ENCODE measurements around the gene PDCD10. TPM values are rescaled to one million over a fixed set of nuclear protein-coding genes. Genes with fewer than 3 reads are reported as not detected.

PDCD10 gene
- total and polyA plus RNA-seq, 4 donors: 52.2 to 88.1 (median 61.8) TPM

- no CpG with 5 or more reads among the region's 4 CpGs for WGBS (ENCODE audit: insufficient coverage)
- H3K27me3 ChIP-seq (ENCODE audit: control insufficient read depth, insufficient read depth, low read length): no peaks in the 10 kb centered on the region
- no peaks in the 10 kb centered on the region for H3K9me3 ChIP-seq (ENCODE audit: control insufficient read depth, insufficient read depth, low read length)
- no peak overlapping the region for H3K27ac ChIP-seq (ENCODE audit: low read depth, low read length)
- DNase-seq (ENCODE audit: low read depth in 4 of 6, low spot score in 6 of 6): no peak
- H3K36me3 ChIP-seq (ENCODE audit: control insufficient read depth, insufficient read depth, low read length): no peaks in the 10 kb centered on the region
- H3K4me1 ChIP-seq (ENCODE audit: control insufficient read depth, insufficient read depth, low read length): no peaks in the 10 kb centered on the region
- no peak overlapping the region for H3K4me3 ChIP-seq (ENCODE audit: low read depth, low read length)
Observed at GRCh38 chr3:167723025-167723512, 11.6 kb downstream of the PDCD10 start.

- no peaks in the 10 kb centered on the region for H3K27me3 ChIP-seq (ENCODE audit: control insufficient read depth, insufficient read depth, low read length)
Observed at GRCh38 chr3:167718582-167718981, 16.1 kb downstream of the PDCD10 start.

GRCh38 chr3:167716920-167717319, 17.8 kb downstream of the PDCD10 start:
- no peak overlapping the region for H3K4me3 ChIP-seq (ENCODE audit: low read depth, low read length)
- H3K36me3 ChIP-seq (ENCODE audit: control insufficient read depth, insufficient read depth, low read length): no peaks in the 10 kb centered on the region
- DNase-seq (ENCODE audit: low read depth in 4 of 6, low spot score in 6 of 6): peak in 1 of 6 donors; percentile 37
- no peak overlapping the region for H3K27ac ChIP-seq (ENCODE audit: low read depth, low read length)
- H3K9me3 ChIP-seq (ENCODE audit: control insufficient read depth, insufficient read depth, low read length): peaks cover 2% of the 10 kb centered on the region
- no peaks in the 10 kb centered on the region for H3K4me1 ChIP-seq (ENCODE audit: control insufficient read depth, insufficient read depth, low read length)
- no peaks in the 10 kb centered on the region for H3K27me3 ChIP-seq (ENCODE audit: control insufficient read depth, insufficient read depth, low read length)
- WGBS (ENCODE audit: insufficient coverage): 50% methylated on average over 1 of the region's 2 CpGs

More at GRCh38 chr3:167718582-167718981, 16.1 kb downstream of the PDCD10 start:
- no peak for DNase-seq (ENCODE audit: low read depth in 4 of 6, low spot score in 6 of 6)
- Histone ChIP-seq H3K4me3 (ENCODE audit: low read depth, low read length) (no peak overlapping the region), H3K9me3 (ENCODE audit: control insufficient read depth, insufficient read depth, low read length) (peaks cover under 1% of the 10 kb centered on the region), H3K27ac (ENCODE audit: low read depth, low read length) (no peak overlapping the region), H3K4me1 (ENCODE audit: control insufficient read depth, insufficient read depth, low read length) (no peaks in the 10 kb centered on the region), H3K36me3 (ENCODE audit: control insufficient read depth, insufficient read depth, low read length) (no peaks in the 10 kb centered on the region)
- WGBS (ENCODE audit: insufficient coverage): no CpG with 5 or more reads among the region's 1 CpG

- H3K27ac ChIP-seq (ENCODE audit: low read depth, low read length): no peak overlapping the region
- no peaks in the 10 kb centered on the region for H3K4me1 ChIP-seq (ENCODE audit: control insufficient read depth, insufficient read depth, low read length)
- H3K9me3 ChIP-seq (ENCODE audit: control insufficient read depth, insufficient read depth, low read length): peaks cover 2% of the 10 kb centered on the region
- peaks cover under 1% of the 10 kb centered on the region for H3K36me3 ChIP-seq (ENCODE audit: control insufficient read depth, insufficient read depth, low read length)
- no peak for DNase-seq (ENCODE audit: low read depth in 4 of 6, low spot score in 6 of 6)
- H3K4me3 ChIP-seq (ENCODE audit: low read depth, low read length): no peak overlapping the region
- WGBS (ENCODE audit: insufficient coverage): no CpG with 5 or more reads among the region's 1 CpG
- H3K27me3 ChIP-seq (ENCODE audit: control insufficient read depth, insufficient read depth, low read length): no peaks in the 10 kb centered on the region
Observed at GRCh38 chr3:167714871-167715270, 19.8 kb downstream of the PDCD10 start.

- no peak overlapping the region for H3K27ac ChIP-seq (ENCODE audit: low read depth, low read length)
- H3K9me3 ChIP-seq (ENCODE audit: control insufficient read depth, insufficient read depth, low read length): peaks cover 2% of the 10 kb centered on the region
- WGBS (ENCODE audit: insufficient coverage): no CpG with 5 or more reads among the region's 3 CpGs
- no peaks in the 10 kb centered on the region for H3K4me1 ChIP-seq (ENCODE audit: control insufficient read depth, insufficient read depth, low read length)
- peaks cover 6% of the 10 kb centered on the region for H3K36me3 ChIP-seq (ENCODE audit: control insufficient read depth, insufficient read depth, low read length)
- no peak overlapping the region for H3K4me3 ChIP-seq (ENCODE audit: low read depth, low read length)
- no peak for DNase-seq (ENCODE audit: low read depth in 4 of 6, low spot score in 6 of 6)
- no peaks in the 10 kb centered on the region for H3K27me3 ChIP-seq (ENCODE audit: control insufficient read depth, insufficient read depth, low read length)
Observed at GRCh38 chr3:167712445-167712844, 22.2 kb downstream of the PDCD10 start.

GRCh38 chr3:167711439-167711838, 23.3 kb downstream of the PDCD10 start:
- WGBS (ENCODE audit: insufficient coverage): no CpG with 5 or more reads among the region's 1 CpG
- H3K9me3 ChIP-seq (ENCODE audit: control insufficient read depth, insufficient read depth, low read length): peaks cover 2% of the 10 kb centered on the region
- no peaks in the 10 kb centered on the region for H3K27me3 ChIP-seq (ENCODE audit: control insufficient read depth, insufficient read depth, low read length)
- no peak overlapping the region for H3K27ac ChIP-seq (ENCODE audit: low read depth, low read length)
- DNase-seq (ENCODE audit: low read depth in 4 of 6, low spot score in 6 of 6): no peak
- H3K36me3 ChIP-seq (ENCODE audit: control insufficient read depth, insufficient read depth, low read length): peaks cover 6% of the 10 kb centered on the region
- no peaks in the 10 kb centered on the region for H3K4me1 ChIP-seq (ENCODE audit: control insufficient read depth, insufficient read depth, low read length)
- no peak overlapping the region for H3K4me3 ChIP-seq (ENCODE audit: low read depth, low read length)

- Histone ChIP-seq H3K4me3 (ENCODE audit: low read depth, low read length) (no peak overlapping the region), H3K4me1 (ENCODE audit: control insufficient read depth, insufficient read depth, low read length) (no peaks in the 10 kb centered on the region), H3K36me3 (ENCODE audit: control insufficient read depth, insufficient read depth, low read length) (peaks cover 6% of the 10 kb centered on the region), H3K27me3 (ENCODE audit: control insufficient read depth, insufficient read depth, low read length) (no peaks in the 10 kb centered on the region), H3K27ac (ENCODE audit: low read depth, low read length) (no peak overlapping the region), H3K9me3 (ENCODE audit: control insufficient read depth, insufficient read depth, low read length) (peaks cover 2% of the 10 kb centered on the region)
- DNase-seq (ENCODE audit: low read depth in 4 of 6, low spot score in 6 of 6): no peak
Observed at GRCh38 chr3:167710552-167710951, 24.1 kb downstream of the PDCD10 start.

GRCh38 chr3:167709690-167710089, 25.0 kb downstream of the PDCD10 start:
- peaks cover 6% of the 10 kb centered on the region for H3K36me3 ChIP-seq (ENCODE audit: control insufficient read depth, insufficient read depth, low read length)
- no peak for DNase-seq (ENCODE audit: low read depth in 4 of 6, low spot score in 6 of 6)
- H3K27ac ChIP-seq (ENCODE audit: low read depth, low read length): no peak overlapping the region
- 82% methylated on average over 4 of the region's 4 CpGs for WGBS (ENCODE audit: insufficient coverage)
- H3K27me3 ChIP-seq (ENCODE audit: control insufficient read depth, insufficient read depth, low read length): no peaks in the 10 kb centered on the region
- no peaks in the 10 kb centered on the region for H3K4me1 ChIP-seq (ENCODE audit: control insufficient read depth, insufficient read depth, low read length)
- peaks cover 2% of the 10 kb centered on the region for H3K9me3 ChIP-seq (ENCODE audit: control insufficient read depth, insufficient read depth, low read length)
- no peak overlapping the region for H3K4me3 ChIP-seq (ENCODE audit: low read depth, low read length)

GRCh38 chr3:167705840-167706239, 28.9 kb downstream of the PDCD10 start:
- Histone ChIP-seq H3K4me3 (ENCODE audit: low read depth, low read length) (no peak overlapping the region), H3K9me3 (ENCODE audit: control insufficient read depth, insufficient read depth, low read length) (no peaks in the 10 kb centered on the region), H3K27me3 (ENCODE audit: control insufficient read depth, insufficient read depth, low read length) (no peaks in the 10 kb centered on the region), H3K4me1 (ENCODE audit: control insufficient read depth, insufficient read depth, low read length) (no peaks in the 10 kb centered on the region), H3K36me3 (ENCODE audit: control insufficient read depth, insufficient read depth, low read length) (peaks cover 6% of the 10 kb centered on the region), H3K27ac (ENCODE audit: low read depth, low read length) (no peak overlapping the region)
- 83% methylated on average over 1 of the region's 2 CpGs for WGBS (ENCODE audit: insufficient coverage)
- DNase-seq (ENCODE audit: low read depth in 4 of 6, low spot score in 6 of 6): no peak

GRCh38 chr3:167700926-167701325, 33.8 kb downstream of the PDCD10 start:
- Histone ChIP-seq H3K4me1 (ENCODE audit: control insufficient read depth, insufficient read depth, low read length) (no peaks in the 10 kb centered on the region), H3K27ac (ENCODE audit: low read depth, low read length) (no peak overlapping the region), H3K27me3 (ENCODE audit: control insufficient read depth, insufficient read depth, low read length) (no peaks in the 10 kb centered on the region), H3K9me3 (ENCODE audit: control insufficient read depth, insufficient read depth, low read length) (no peaks in the 10 kb centered on the region), H3K4me3 (ENCODE audit: low read depth, low read length) (no peak overlapping the region), H3K36me3 (ENCODE audit: control insufficient read depth, insufficient read depth, low read length) (no peaks in the 10 kb centered on the region)
- no CpG with 5 or more reads among the region's 2 CpGs for WGBS (ENCODE audit: insufficient coverage)
- DNase-seq (ENCODE audit: low read depth in 4 of 6, low spot score in 6 of 6): no peak
